ENCODE results near the gene EEIG1. TPM values are rescaled to one million over a fixed set of nuclear protein-coding genes. Genes with fewer than 3 reads are reported as not detected.
A peak's percentile ranks its signal among the peaks of the same experiment; 100 is the strongest.

EEIG1 gene
- total and polyA plus RNA-seq, 2 experiments from 2014 or later = 11.2 to 22.4 TPM

- TF ChIP-seq CTCF (conservative IDR thresholded peaks at IDR 0.05; ENCODE audit: low read depth in 2 of 2) (no peak), POLR2AphosphoS5 (IDR thresholded peaks at IDR 0.05; ENCODE audit: low read depth) (no peak), STAT1 (IDR thresholded peaks at IDR 0.05; ENCODE audit: unreplicated experiment) (no peak), JUNB (IDR thresholded peaks at IDR 0.05; ENCODE audit: unreplicated experiment) (no peak), ZNF331 (CRISPR knock-in tag; IDR thresholded peaks at IDR 0.05; ENCODE audit: low read depth) (no peak)
Observed at GRCh38 chr9:127961155-127961490, 19.7 kb downstream of the EEIG1 start (continued).

GRCh38 chr9:127960410-127961154, 20.2 kb downstream of the EEIG1 start:
- Histone ChIP-seq H3F3A (replicated peaks; ENCODE audit: low read depth) (0 out of 2 replicates have a peak, but pooled peaks cover 7% of the 10 kb centered on the region), H3K27ac (ENCODE audit: low read depth) (peak overlapping the region; percentile 69; the same call in 1 of the 2 replicates), H3K9me2 (ENCODE audit: insufficient read depth) (no peaks in the 10 kb centered on the region), H3K36me3 (ENCODE audit: insufficient read depth) (no peaks in the 10 kb centered on the region), H3K4me1 (ENCODE audit: insufficient read depth) (peaks cover 25% of the 10 kb centered on the region), H3K79me2 (replicated peaks; ENCODE audit: insufficient read depth) (peaks cover 99% of the 10 kb centered on the region), H3K27me3 (ENCODE audit: insufficient read depth) (no peaks in the 10 kb centered on the region), H2AFZ (no peak overlapping the region), H3K4me3 (no peak overlapping the region), H4K20me1 (replicated peaks; ENCODE audit: insufficient read depth) (peaks cover 22% of the 10 kb centered on the region), H3K4me2 (no peak overlapping the region)
- peaks cover 20% of the 10 kb centered on the region for H3K27me3 Mint-ChIP-seq (ENCODE audit: insufficient read depth, low read depth, poor library complexity)
- ATAC-seq (peak; percentile 19), DNase-seq (ENCODE audit: low spot score) (no peak)
- H3K36me3 Mint-ChIP-seq (ENCODE audit: low read depth) = peaks cover 2% of the 10 kb centered on the region; the same call in 1 of the 3 replicates
- no peaks in the 10 kb centered on the region for H3K9me3 Mint-ChIP-seq
- H3K4me3 Mint-ChIP-seq = no peak overlapping the region
- H3K27ac Mint-ChIP-seq = peak overlapping the region; percentile 68
- TF ChIP-seq ZNF331 (CRISPR knock-in tag; IDR thresholded peaks at IDR 0.05; ENCODE audit: low read depth) = no peak
- H3K4me1 Mint-ChIP-seq = peaks cover 52% of the 10 kb centered on the region

GRCh38 chr9:127959841-127960409, 20.9 kb downstream of the EEIG1 start:
- peaks cover 2% of the 10 kb centered on the region; the same call in 1 of the 3 replicates for H3K36me3 Mint-ChIP-seq (ENCODE audit: low read depth)
- H3K79me2 ChIP-seq (replicated peaks; ENCODE audit: insufficient read depth) = peaks cover 96% of the 10 kb centered on the region
- no peaks in the 10 kb centered on the region for H3K9me2 ChIP-seq (ENCODE audit: insufficient read depth)
- H2AFZ ChIP-seq = no peak overlapping the region
- H3K4me3 Mint-ChIP-seq = no peak overlapping the region
- no peaks in the 10 kb centered on the region for H3K36me3 ChIP-seq (ENCODE audit: insufficient read depth)
- H3K27ac Mint-ChIP-seq = peak overlapping the region; percentile 68; the same call in 1 of the 2 replicates
- no peak for DNase-seq (ENCODE audit: low spot score)
- no peak overlapping the region for H3K4me3 ChIP-seq
- no peaks in the 10 kb centered on the region for H3K27me3 ChIP-seq (ENCODE audit: insufficient read depth)
- no peak overlapping the region for H3K4me2 ChIP-seq
- no peak for ATAC-seq
- peaks cover 22% of the 10 kb centered on the region for H3K27me3 Mint-ChIP-seq (ENCODE audit: insufficient read depth, low read depth, poor library complexity)
- peaks cover 22% of the 10 kb centered on the region for H4K20me1 ChIP-seq (replicated peaks; ENCODE audit: insufficient read depth)
- peaks cover 52% of the 10 kb centered on the region for H3K4me1 Mint-ChIP-seq
- no peaks in the 10 kb centered on the region for H3K9me3 Mint-ChIP-seq
- H3F3A ChIP-seq (replicated peaks; ENCODE audit: low read depth) = 0 out of 2 replicates have a peak, but pooled peaks cover 3% of the 10 kb centered on the region
- peaks cover 19% of the 10 kb centered on the region for H3K4me1 ChIP-seq (ENCODE audit: insufficient read depth)
- H3K27ac ChIP-seq (ENCODE audit: low read depth) = peak overlapping the region; percentile 69; the same call in 1 of the 2 replicates
- TF ChIP-seq ETS1 (IDR thresholded peaks at IDR 0.05) (no peak), POLR2AphosphoS5 (IDR thresholded peaks at IDR 0.05; ENCODE audit: low read depth) (no peak), ZNF462 (CRISPR knock-in tag; IDR thresholded peaks at IDR 0.05) (no peak), ZNF331 (CRISPR knock-in tag; IDR thresholded peaks at IDR 0.05; ENCODE audit: low read depth) (no peak)
